22Rv1 (cell line): ENCODE results near the gene FGD6.

ENCODE experiments used
- H3K27ac ChIP-seq: fragments of 450-650 bp; 2 replicates; pipeline ENCODE4 v1.5.1; 2017
- ZFX ChIP-seq: fragments of 450-650 bp; IDR thresholded peaks from 2 replicates; pipeline ENCODE4 v1.6.1; 2017; ENCODE audit warnings: antibody characterized with exemption, borderline replicate concordance
- TF ChIP-seq, protein P1 (sequence below): fragments of 450-650 bp; IDR thresholded peaks from 2 replicates; pipeline ENCODE4 v1.5.1; 2017; ENCODE audit warnings: mild to moderate bottlenecking

Gene FGD6

DNA sequence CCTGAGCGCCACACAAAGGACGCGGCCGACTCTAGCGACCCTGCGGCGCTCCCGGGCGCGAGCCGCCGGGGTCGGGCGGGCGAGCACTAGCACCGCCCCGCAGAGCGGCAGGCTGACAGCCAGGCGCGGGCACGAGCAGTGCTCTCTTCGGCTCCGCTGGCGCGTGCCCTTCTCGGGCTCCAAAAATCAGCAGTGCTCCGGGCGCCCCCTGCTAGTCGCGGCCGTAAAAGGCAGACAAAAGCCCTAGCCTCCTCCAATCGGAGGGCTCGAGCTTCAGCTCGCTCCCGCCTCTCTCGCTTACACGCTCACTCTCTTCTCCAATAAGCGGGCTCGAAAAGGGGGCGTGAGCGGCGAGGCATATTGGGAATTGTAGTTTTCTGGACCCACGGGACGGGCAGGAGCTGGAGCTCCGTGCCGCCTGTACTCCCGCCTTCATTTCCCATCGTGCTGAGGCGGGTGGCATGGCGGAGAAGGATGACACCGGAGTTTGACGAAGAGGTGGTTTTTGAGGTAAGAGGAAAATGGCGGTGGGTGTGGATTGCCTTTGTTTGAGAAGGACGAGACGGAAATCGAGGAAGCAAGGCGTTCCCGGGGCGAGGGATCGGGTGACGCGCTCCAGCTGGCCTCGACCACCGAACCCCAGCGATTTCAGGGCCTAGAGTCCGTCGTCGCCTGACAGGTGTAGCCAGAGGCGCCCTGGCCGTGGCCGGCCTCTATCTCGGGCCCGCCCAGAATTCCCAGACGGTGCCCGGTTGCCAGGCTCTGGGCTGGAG lies at the start of gene FGD6, which contains the start of gene VEZT:
TSS of gene FGD6 (minus strand) at position 91 of the 773 bp plus-strand sequence. CDS start 227 bp downstream, outside the sequence.
TSS of gene VEZT (plus strand) at position 431 of the 773 bp plus-strand sequence. CDS start at position 475, 44 bp downstream.
- no peak for TF ChIP-seq ZFX
- TF ChIP-seq, protein P1, sequence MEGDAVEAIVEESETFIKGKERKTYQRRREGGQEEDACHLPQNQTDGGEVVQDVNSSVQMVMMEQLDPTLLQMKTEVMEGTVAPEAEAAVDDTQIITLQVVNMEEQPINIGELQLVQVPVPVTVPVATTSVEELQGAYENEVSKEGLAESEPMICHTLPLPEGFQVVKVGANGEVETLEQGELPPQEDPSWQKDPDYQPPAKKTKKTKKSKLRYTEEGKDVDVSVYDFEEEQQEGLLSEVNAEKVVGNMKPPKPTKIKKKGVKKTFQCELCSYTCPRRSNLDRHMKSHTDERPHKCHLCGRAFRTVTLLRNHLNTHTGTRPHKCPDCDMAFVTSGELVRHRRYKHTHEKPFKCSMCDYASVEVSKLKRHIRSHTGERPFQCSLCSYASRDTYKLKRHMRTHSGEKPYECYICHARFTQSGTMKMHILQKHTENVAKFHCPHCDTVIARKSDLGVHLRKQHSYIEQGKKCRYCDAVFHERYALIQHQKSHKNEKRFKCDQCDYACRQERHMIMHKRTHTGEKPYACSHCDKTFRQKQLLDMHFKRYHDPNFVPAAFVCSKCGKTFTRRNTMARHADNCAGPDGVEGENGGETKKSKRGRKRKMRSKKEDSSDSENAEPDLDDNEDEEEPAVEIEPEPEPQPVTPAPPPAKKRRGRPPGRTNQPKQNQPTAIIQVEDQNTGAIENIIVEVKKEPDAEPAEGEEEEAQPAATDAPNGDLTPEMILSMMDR = peak; percentile 85
- H3K27ac ChIP-seq = peak within 1 kb of the TSS; percentile 97

DNA sequence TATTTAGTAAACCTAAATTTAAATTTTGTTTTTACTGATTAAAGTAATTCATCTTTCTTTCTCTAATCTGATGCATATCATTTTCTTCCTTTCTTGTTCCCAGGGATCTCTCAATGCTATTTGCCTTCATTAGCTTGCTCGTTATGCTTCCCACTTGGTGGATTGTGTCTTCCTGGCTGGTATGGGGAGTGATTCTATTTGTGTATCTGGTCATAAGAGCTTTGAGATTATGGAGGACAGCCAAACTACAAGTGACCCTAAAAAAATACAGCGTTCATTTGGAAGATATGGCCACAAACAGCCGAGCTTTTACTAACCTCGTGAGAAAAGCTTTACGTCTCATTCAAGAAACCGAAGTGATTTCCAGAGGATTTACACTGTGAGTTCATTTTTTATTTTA lies 49.0 kb upstream of the FGD6 start:
- H3K27ac ChIP-seq = no peak overlapping the region
- TF ChIP-seq, protein P1 = no peak
- no peak for TF ChIP-seq ZFX

DNA sequence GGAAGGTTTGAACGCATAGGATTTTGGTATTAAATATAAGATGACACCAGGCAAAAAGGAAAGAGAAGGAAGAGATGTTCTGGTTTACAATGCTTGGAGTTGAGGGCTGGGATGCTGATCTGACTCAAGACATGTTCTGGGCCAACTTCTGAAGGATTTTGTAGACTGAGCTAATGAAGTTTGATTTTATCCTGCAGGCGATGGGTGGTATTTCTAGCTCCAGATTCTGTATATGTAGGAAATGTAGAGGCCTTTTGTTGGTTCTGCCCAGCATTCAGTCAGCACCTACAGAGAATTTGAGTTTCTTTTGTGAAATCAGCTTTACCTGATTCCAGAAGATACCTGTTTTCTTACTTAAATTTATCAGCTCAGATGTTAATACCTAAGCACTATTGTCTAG lies 48.5 kb upstream of the FGD6 start:
- H3K27ac ChIP-seq = no peak overlapping the region
- TF ChIP-seq ZFX = no peak
- TF ChIP-seq, protein P1 = no peak

DNA sequence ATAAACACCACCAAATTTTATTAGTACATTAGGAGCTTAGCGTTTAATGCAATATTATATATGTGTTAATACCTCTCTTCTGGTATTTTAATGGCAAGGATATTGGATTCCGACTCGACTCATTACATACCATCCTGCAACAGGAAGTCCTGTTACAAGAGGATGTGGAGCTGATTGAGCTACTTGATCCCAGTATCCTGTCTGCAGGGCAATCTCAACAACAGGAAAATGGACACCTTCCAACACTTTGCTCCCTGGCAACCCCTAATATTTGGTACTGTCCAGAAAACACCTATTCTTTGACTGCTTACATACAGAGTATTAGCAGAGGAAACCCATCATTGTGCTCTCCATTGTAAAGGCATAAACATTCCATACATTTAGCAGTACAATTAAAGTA lies 45.5 kb upstream of the FGD6 start:
- no peak for TF ChIP-seq ZFX
- TF ChIP-seq, protein P1 = no peak
- H3K27ac ChIP-seq = no peak overlapping the region

DNA sequence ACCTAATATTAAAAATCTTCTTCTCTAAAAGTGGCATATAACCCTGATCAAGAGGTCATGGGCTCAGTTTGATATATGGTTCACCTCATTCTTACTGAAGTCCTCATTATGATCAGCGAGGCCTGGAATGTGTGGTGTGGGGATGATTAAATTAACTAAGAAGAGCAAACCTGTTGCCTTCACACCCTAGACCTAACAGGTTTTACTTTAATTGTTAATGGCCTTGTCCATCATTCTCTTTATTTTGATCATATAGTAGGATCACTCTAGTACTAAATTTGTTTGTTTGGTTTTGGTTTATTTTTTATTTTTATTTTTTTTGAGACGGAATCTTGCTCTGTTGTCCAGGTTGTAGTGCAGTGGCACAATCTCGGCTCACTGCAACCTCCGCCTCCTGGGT lies 43.8 kb upstream of the FGD6 start:
- H3K27ac ChIP-seq = no peak overlapping the region
- TF ChIP-seq, protein P1 = no peak
- TF ChIP-seq ZFX = no peak

DNA sequence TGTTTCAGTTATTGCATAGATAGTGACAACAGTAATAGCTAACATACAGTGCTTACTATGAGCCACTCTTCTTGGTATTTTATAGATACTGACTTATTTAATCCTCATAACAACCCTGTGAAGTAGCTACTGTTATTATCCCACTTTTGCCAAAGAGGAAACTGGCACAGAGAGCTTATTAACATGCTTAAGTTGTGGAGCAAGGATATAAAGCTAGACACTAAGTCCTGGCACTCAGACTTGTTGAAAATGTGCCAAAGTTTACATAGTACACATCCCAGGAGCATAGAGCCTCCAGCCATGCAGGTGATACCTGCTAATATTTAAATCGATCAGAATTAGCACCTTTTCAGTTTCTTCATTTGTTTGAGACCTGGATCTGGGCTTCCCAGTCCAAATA lies 42.1 kb upstream of the FGD6 start:
- H3K27ac ChIP-seq = no peak overlapping the region
- no peak for TF ChIP-seq ZFX
- TF ChIP-seq, protein P1 = no peak

DNA sequence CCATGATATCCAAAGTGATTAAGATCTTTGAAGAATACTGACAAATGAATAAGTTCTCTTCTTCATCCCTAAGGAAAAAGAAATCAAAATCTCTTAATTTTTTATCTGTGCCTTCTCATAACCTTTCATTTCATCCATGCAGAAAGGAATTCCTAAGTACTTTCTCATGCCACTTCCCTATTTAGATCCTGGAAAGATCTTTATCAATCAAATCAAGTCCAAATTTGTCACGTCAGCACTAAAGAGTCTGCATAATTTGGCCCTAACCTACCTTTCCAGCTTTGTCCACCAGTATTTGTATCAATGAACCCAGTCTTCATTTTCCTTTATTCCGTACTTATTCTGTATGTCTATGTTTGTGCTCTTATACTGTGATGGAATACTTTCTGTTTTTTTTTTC lies 41.5 kb upstream of the FGD6 start:
- TF ChIP-seq, protein P1 = no peak
- TF ChIP-seq ZFX = no peak
- H3K27ac ChIP-seq = no peak overlapping the region
